HG03196 (cell line): Measurements from ENCODE around the gene SLC22A16.
"Not testable (repeated sequence)": the region's sequence is repeated elsewhere in the genome, so short reads cannot be mapped to it uniquely, and the experiment has no call there.

Experiments
- ATAC-seq: cut with Tn5 transposase; IDR thresholded peaks from one replicate; pipeline ENCODE4 v1.9.1; 2021; ENCODE audit not compliant: unreplicated experiment

Gene SLC22A16

GRCh38 chr6:110491644-110492317, 15.4 kb upstream of the SLC22A16 start:
- ATAC-seq, result no peak

- ATAC-seq, result no peak
Observed at GRCh38 chr6:110491299-110491643, 14.9 kb upstream of the SLC22A16 start.

GRCh38 chr6:110490110-110490509, 13.7 kb upstream of the SLC22A16 start:
- no peak for ATAC-seq

GRCh38 chr6:110488606-110489190, 12.3 kb upstream of the SLC22A16 start:
- ATAC-seq, result no peak

- not testable (repeated sequence) for ATAC-seq
Observed at GRCh38 chr6:110487968-110488381, 11.6 kb upstream of the SLC22A16 start.

- ATAC-seq, result no peak
Observed at GRCh38 chr6:110486756-110487155, 10.3 kb upstream of the SLC22A16 start.

GRCh38 chr6:110485491-110485890, 9.1 kb upstream of the SLC22A16 start:
- no peak for ATAC-seq

- no peak for ATAC-seq
Observed at GRCh38 chr6:110484321-110484720, 7.9 kb upstream of the SLC22A16 start.

GRCh38 chr6:110482774-110483400, 6.5 kb upstream of the SLC22A16 start:
- no peak for ATAC-seq

GRCh38 chr6:110481081-110481480, 4.7 kb upstream of the SLC22A16 start:
- no peak for ATAC-seq

- ATAC-seq, result no peak
Observed at GRCh38 chr6:110475066-110475653, 1.3 kb downstream of the SLC22A16 start.

GRCh38 chr6:110474500-110474899, 1.9 kb downstream of the SLC22A16 start:
- no peak for ATAC-seq

GRCh38 chr6:110472739-110473138, 3.7 kb downstream of the SLC22A16 start:
- ATAC-seq, result no peak

- ATAC-seq, result no peak
Observed at GRCh38 chr6:110471726-110472365, 4.6 kb downstream of the SLC22A16 start.

- ATAC-seq, result no peak
Observed at GRCh38 chr6:110468731-110469130, 7.7 kb downstream of the SLC22A16 start.

- no peak for ATAC-seq
Observed at GRCh38 chr6:110467566-110468140, 8.8 kb downstream of the SLC22A16 start.

GRCh38 chr6:110462884-110463481, 13.4 kb downstream of the SLC22A16 start:
- no peak for ATAC-seq

- no peak for ATAC-seq
Observed at GRCh38 chr6:110461376-110461775, 15.0 kb downstream of the SLC22A16 start.

- ATAC-seq, result no peak
Observed at GRCh38 chr6:110459137-110459536, 17.3 kb downstream of the SLC22A16 start.

GRCh38 chr6:110458476-110458875, 17.9 kb downstream of the SLC22A16 start:
- ATAC-seq, result no peak
